ENCODE results near the gene LRRK1.
"Not testable (repeated sequence)": the region's sequence is repeated elsewhere in the genome, so short reads cannot be mapped to it uniquely, and the experiment has no call there.

DNA sequence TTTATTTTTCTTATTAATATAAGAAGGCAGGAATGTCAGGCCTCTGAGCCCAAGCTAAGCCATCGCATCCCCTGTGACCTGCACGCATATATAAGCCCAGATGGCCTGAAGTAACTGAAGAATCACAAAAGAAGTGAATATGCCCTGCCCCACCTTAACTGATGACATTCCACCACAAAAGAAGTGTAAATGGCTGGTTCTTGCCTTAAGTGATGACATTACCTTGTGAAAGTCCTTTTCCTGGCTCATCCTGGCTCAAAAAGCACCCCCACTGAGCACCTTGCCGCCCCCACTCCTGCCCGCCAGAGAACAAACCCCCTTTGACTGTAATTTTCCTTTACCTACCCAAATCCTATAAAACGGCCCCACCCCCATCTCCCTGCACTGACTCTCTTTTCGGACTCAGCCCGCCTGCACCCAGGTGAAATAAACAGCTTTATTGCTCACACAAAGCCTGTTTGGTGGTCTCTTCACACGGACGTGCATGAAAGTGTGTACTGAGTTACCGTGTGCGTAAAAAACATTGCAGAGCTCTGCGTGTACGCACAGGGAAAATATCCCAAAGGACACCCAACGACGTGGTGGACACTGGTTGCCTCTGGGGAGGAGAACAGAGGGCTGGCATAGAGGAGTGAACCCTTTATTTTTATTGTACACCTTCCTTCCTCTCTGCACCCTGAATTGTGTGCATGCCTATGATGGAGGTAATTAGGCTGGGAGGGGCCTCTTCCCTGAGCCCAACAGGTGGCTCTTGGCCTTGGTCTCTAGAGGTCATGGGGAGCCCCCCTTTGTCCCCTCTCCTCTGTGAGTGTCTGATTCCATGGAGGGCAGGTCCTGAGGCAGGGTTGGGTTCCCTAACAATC, 158.9 kb downstream of the LRRK1 start:
- TF ChIP-seq CTCF (IDR thresholded peaks at IDR 0.05; ENCODE audit: low read depth, low read length, poor library complexity, severe bottlenecking); EZH2phosphoT487 (IDR thresholded peaks at IDR 0.05; ENCODE audit: borderline replicate concordance, low read length): not testable (repeated sequence)

All from DOHH2 (cell line).